Measurements from ENCODE around the gene VWA5B1. TPM values are rescaled to one million over a fixed set of nuclear protein-coding genes. Genes with fewer than 3 reads are reported as not detected.

Gene VWA5B1
- total RNA-seq, 4 donors from 2014 or later, result 0.69 TPM; not detected in 3

- Histone ChIP-seq H3K4me3 (no peak overlapping the region), H3K9me3 (no peaks in the 10 kb centered on the region), H3K4me1 (no peaks in the 10 kb centered on the region), H3K36me3 (no peaks in the 10 kb centered on the region), H3K27ac (no peak overlapping the region), H3K27me3 (no peaks in the 10 kb centered on the region)
- DNase-seq, result no peak
- no peak for TF ChIP-seq CTCF (IDR thresholded peaks at IDR 0.05)
- no peak for TF ChIP-seq POLR2A (IDR thresholded peaks at IDR 0.05)
- intact Hi-C loops (cut with DNase I; ENCODE audit: low total_unique reads), result no loop called here
Measured at GRCh38 chr1:20280906-20281305, 9.8 kb upstream of the VWA5B1 start.

GRCh38 chr1:20281801-20282200 is 8.9 kb upstream of the VWA5B1 start:
- intact Hi-C loops (cut with DNase I; ENCODE audit: low total_unique reads), result no loop called here
- Histone ChIP-seq H3K4me3 (no peak overlapping the region), H3K27ac (no peak overlapping the region), H3K36me3 (no peaks in the 10 kb centered on the region), H3K27me3 (no peaks in the 10 kb centered on the region), H3K4me1 (no peaks in the 10 kb centered on the region), H3K9me3 (no peaks in the 10 kb centered on the region)
- TF ChIP-seq CTCF (IDR thresholded peaks at IDR 0.05) (no peak), POLR2A (IDR thresholded peaks at IDR 0.05) (no peak)
- no peak for DNase-seq

GRCh38 chr1:20282533-20282932 is 8.1 kb upstream of the VWA5B1 start:
- H3K4me3 ChIP-seq, result no peak overlapping the region
- intact Hi-C loops (cut with DNase I; ENCODE audit: low total_unique reads), result no loop called here
- DNase-seq, result no peak
- H3K9me3 ChIP-seq, result no peaks in the 10 kb centered on the region
- TF ChIP-seq CTCF (IDR thresholded peaks at IDR 0.05) (no peak), POLR2A (IDR thresholded peaks at IDR 0.05) (no peak)
- H3K36me3 ChIP-seq, result no peaks in the 10 kb centered on the region
- H3K4me1 ChIP-seq, result no peaks in the 10 kb centered on the region
- no peaks in the 10 kb centered on the region for H3K27me3 ChIP-seq
- H3K27ac ChIP-seq, result no peak overlapping the region

- intact Hi-C loops (cut with DNase I; ENCODE audit: low total_unique reads), result no loop called here
- DNase-seq, result no peak
- no peak overlapping the region for H3K27ac ChIP-seq
- no peaks in the 10 kb centered on the region for H3K4me1 ChIP-seq
- no peak overlapping the region for H3K4me3 ChIP-seq
- TF ChIP-seq CTCF (IDR thresholded peaks at IDR 0.05) (no peak), POLR2A (IDR thresholded peaks at IDR 0.05) (no peak)
- H3K36me3 ChIP-seq, result no peaks in the 10 kb centered on the region
- H3K27me3 ChIP-seq, result no peaks in the 10 kb centered on the region
- no peaks in the 10 kb centered on the region for H3K9me3 ChIP-seq
Measured at GRCh38 chr1:20284046-20284445, 6.6 kb upstream of the VWA5B1 start.

GRCh38 chr1:20284625-20285024 is 6.0 kb upstream of the VWA5B1 start:
- no peak for DNase-seq
- H3K4me1 ChIP-seq, result no peaks in the 10 kb centered on the region
- no peak overlapping the region for H3K27ac ChIP-seq
- H3K36me3 ChIP-seq, result no peaks in the 10 kb centered on the region
- H3K27me3 ChIP-seq, result no peaks in the 10 kb centered on the region
- TF ChIP-seq CTCF (IDR thresholded peaks at IDR 0.05) (no peak), POLR2A (IDR thresholded peaks at IDR 0.05) (no peak)
- intact Hi-C loops (cut with DNase I; ENCODE audit: low total_unique reads), result no loop called here
- no peak overlapping the region for H3K4me3 ChIP-seq
- no peaks in the 10 kb centered on the region for H3K9me3 ChIP-seq

Data from uterus (tissue), 4 donors.